ENCODE results near the gene KDSR.

DNA sequence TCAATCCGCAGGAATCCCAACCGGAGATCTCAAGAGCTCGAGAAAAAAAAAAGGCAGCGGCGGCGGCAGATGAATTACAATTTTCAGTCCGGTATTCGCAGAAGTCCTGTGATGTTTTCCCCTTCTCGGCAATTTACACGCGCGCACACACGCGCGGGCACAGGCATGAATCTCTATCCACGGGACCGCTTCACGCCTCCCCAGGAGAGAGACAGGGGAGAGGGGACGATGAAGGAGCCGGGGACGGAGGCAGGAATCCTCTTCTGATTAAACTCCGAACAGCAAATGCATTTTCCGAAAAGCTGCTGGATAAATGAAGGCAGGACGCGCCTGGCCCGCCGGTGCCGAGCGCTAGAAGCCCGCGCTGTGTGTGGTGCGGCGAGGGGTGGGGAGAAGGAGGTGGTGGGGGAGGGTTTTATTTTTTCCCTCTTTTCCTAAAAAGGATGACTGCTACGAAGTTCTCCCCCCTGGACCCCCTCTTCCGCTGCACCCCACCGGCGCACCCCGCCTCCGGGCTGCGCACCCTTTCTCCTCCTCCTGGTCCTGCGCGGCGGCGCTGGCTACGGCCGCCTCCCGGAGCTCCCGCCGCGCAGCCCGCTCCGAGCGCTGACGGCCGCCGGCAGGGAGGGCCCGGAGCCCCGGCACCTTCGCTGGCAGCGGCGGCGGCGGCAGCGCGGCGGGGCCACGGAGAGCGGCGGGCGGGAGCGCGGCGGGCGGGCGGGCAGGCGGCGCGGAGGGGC, 47.5 kb downstream of the KDSR start, which contains the start of gene BCL2:
- TF ChIP-seq, protein P1, sequence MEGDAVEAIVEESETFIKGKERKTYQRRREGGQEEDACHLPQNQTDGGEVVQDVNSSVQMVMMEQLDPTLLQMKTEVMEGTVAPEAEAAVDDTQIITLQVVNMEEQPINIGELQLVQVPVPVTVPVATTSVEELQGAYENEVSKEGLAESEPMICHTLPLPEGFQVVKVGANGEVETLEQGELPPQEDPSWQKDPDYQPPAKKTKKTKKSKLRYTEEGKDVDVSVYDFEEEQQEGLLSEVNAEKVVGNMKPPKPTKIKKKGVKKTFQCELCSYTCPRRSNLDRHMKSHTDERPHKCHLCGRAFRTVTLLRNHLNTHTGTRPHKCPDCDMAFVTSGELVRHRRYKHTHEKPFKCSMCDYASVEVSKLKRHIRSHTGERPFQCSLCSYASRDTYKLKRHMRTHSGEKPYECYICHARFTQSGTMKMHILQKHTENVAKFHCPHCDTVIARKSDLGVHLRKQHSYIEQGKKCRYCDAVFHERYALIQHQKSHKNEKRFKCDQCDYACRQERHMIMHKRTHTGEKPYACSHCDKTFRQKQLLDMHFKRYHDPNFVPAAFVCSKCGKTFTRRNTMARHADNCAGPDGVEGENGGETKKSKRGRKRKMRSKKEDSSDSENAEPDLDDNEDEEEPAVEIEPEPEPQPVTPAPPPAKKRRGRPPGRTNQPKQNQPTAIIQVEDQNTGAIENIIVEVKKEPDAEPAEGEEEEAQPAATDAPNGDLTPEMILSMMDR (IDR thresholded peaks at IDR 0.05): no peak
- no peak for TF ChIP-seq POLR2A (IDR thresholded peaks at IDR 0.05)
- TF ChIP-seq POLR2AphosphoS5 (IDR thresholded peaks at IDR 0.05): no peak

Data from stomach (tissue), 4 donors.